Measurements from ENCODE around the gene DNAH10. TPM values are rescaled to one million over a fixed set of nuclear protein-coding genes. Genes with fewer than 3 reads are reported as not detected.

Gene DNAH10
- total RNA-seq, 1 experiment from 2014 or later: 0.17 TPM

GRCh38 chr12:123847876-123848275 lies 85.8 kb downstream of the DNAH10 start:
- DNase-seq: no peak
- no peak overlapping the region for H3K23ac ChIP-seq (ENCODE audit: insufficient read length, low read depth, low read length)
- H2BK12ac ChIP-seq (ENCODE audit: insufficient read length, low read depth, low read length): no peak overlapping the region
- no peak overlapping the region for H2BK5ac ChIP-seq (ENCODE audit: insufficient read length, low read length)
- H2AK5ac ChIP-seq (ENCODE audit: insufficient read length, low read length): no peak overlapping the region
- H4K8ac ChIP-seq (replicated peaks; ENCODE audit: insufficient read length, low read depth, low read length): no peak overlapping the region
- no peak overlapping the region for H4K91ac ChIP-seq (ENCODE audit: insufficient read length, low read depth, low read length)
- no peak overlapping the region for H3K56ac ChIP-seq (ENCODE audit: insufficient read length, low read depth, low read length)
- no peaks in the 10 kb centered on the region for H4K20me1 ChIP-seq (ENCODE audit: control insufficient read depth, insufficient read depth, insufficient read length)
- Mint-ChIP-seq H3K27me3 (ENCODE audit: low read depth) (peaks cover 54% of the 10 kb centered on the region), H3K4me3 (no peak overlapping the region), H3K9me3 (no peaks in the 10 kb centered on the region; a peak in 1 of 5 replicates), H3K4me1 (peaks cover 0 to 4% of the 10 kb centered on the region in 2 experiments; a peak in 1 of 4 replicates), H3K36me3 (ENCODE audit: insufficient read depth in 1 of 3, low read depth in 3 of 3) (no peaks in the 10 kb centered on the region), H3K27ac (no peak overlapping the region)
- H2BK20ac ChIP-seq (ENCODE audit: low read depth, low read length, poor library complexity, severe bottlenecking): no peak overlapping the region
- no CpG with 5 or more reads among the region's 8 CpGs for WGBS (ENCODE audit: extremely low coverage, insufficient read length, low lambda C conversion rate)
- no peak for TF ChIP-seq CTCF (conservative IDR thresholded peaks at IDR 0.05)
- H3K4me2 ChIP-seq (ENCODE audit: insufficient read depth, insufficient read length, low read length): no peak overlapping the region
- H2BK15ac ChIP-seq (ENCODE audit: low read depth, low read length): no peak overlapping the region
- H3K79me2 ChIP-seq (ENCODE audit: insufficient read depth, low read length): no peaks in the 10 kb centered on the region
- no peaks in the 10 kb centered on the region for H3K9me3 ChIP-seq (ENCODE audit: control insufficient read depth, low read depth, low read length)
- no peak overlapping the region for H2BK120ac ChIP-seq (ENCODE audit: low read depth, low read length, poor library complexity, severe bottlenecking)
- H3K4ac ChIP-seq (ENCODE audit: low read depth, low read length): no peak overlapping the region
- no peaks in the 10 kb centered on the region for H3K4me1 ChIP-seq (ENCODE audit: insufficient read depth, low read length)
- no peak overlapping the region for H3K9ac ChIP-seq (ENCODE audit: extremely low read depth, insufficient read length, low read length)
- no peak overlapping the region; the same call in 1 of the 2 replicates for H3K14ac ChIP-seq (ENCODE audit: insufficient read depth, low read length)
- no peak overlapping the region for H3K18ac ChIP-seq (ENCODE audit: insufficient read length, low read depth, low read length)
- no peak overlapping the region for H3T11ph ChIP-seq (ENCODE audit: low read length)
- H3K23me2 ChIP-seq (ENCODE audit: insufficient read length, low read depth, low read length, poor library complexity, severe bottlenecking): no peaks in the 10 kb centered on the region
- H2AFZ ChIP-seq (ENCODE audit: low read length): no peak overlapping the region
- no peaks in the 10 kb centered on the region for H3K79me1 ChIP-seq (ENCODE audit: insufficient read depth, low read depth, low read length, poor library complexity, severe bottlenecking)
- H3K27ac ChIP-seq (ENCODE audit: insufficient read length, low read depth, low read length): no peak overlapping the region
- no peaks in the 10 kb centered on the region for H3K27me3 ChIP-seq (ENCODE audit: insufficient read depth, low read length)
- no peak overlapping the region for H4K5ac ChIP-seq (ENCODE audit: insufficient read length, low read depth, low read length)

Data from H9 (cell line).